Neural cell (in vitro differentiated cells): ENCODE results near the gene LIG1.

Experiments
- CTCF ChIP-seq: fragments of 450-650 bp; IDR thresholded peaks from 2 replicates; pipeline ENCODE4 v1.5.1; 2014; ENCODE audit warnings: antibody characterized with exemption, mild to moderate bottlenecking, moderate library complexity; ENCODE audit not compliant: poor library complexity, severe bottlenecking
- EZH2 ChIP-seq: fragments of 200-600, 300-800 bp; shearing (Covaris generic), sonication (generic); IDR thresholded peaks from 2 replicates; pipeline ENCODE4 v1.6.1; 2014; ENCODE audit warnings: antibody characterized with exemption, low read length, borderline replicate concordance, mild to moderate bottlenecking; ENCODE audit not compliant: insufficient read depth, poor library complexity, severe bottlenecking
- MXI1 ChIP-seq: fragments of 450-650 bp; conservative IDR thresholded peaks from 2 replicates; pipeline ENCODE4 v1.6.1; 2014; ENCODE audit warnings: antibody characterized with exemption, mild to moderate bottlenecking; ENCODE audit not compliant: poor library complexity, severe bottlenecking
- POLR2AphosphoS5 ChIP-seq: IDR thresholded peaks from 2 replicates; pipeline ENCODE4 v1.6.1; 2012
- RAD21 ChIP-seq: fragments of 450-650 bp; conservative IDR thresholded peaks from 2 replicates; pipeline ENCODE4 v1.6.1; 2014; ENCODE audit warnings: antibody characterized with exemption, mild to moderate bottlenecking, moderate library complexity
- REST ChIP-seq: IDR thresholded peaks from 2 replicates; pipeline ENCODE4 v1.6.1; 2012; ENCODE audit warnings: borderline replicate concordance
- SMC3 ChIP-seq: fragments of 450-650 bp; conservative IDR thresholded peaks from 2 replicates; pipeline ENCODE4 v1.6.1; 2014; ENCODE audit warnings: antibody characterized with exemption, mild to moderate bottlenecking, moderate library complexity; ENCODE audit not compliant: poor library complexity
- TAF1 ChIP-seq: IDR thresholded peaks from 2 replicates; pipeline ENCODE4 v1.6.1; 2012; ENCODE audit warnings: low read depth

- TF ChIP-seq EZH2 (no peak), REST (no peak), CTCF (no peak), SMC3 (no peak), RAD21 (no peak), POLR2AphosphoS5 (no peak), TAF1 (no peak), MXI1 (no peak)
Observed at GRCh38 chr19:48148576-48148975, 21.6 kb downstream of the LIG1 start.
